ENCODE data around the gene GTSE1.

GRCh38 chr22:46335201-46336118, 38.8 kb downstream of the GTSE1 start, which contains the start of gene TRMU:
- TF ChIP-seq, protein P1, sequence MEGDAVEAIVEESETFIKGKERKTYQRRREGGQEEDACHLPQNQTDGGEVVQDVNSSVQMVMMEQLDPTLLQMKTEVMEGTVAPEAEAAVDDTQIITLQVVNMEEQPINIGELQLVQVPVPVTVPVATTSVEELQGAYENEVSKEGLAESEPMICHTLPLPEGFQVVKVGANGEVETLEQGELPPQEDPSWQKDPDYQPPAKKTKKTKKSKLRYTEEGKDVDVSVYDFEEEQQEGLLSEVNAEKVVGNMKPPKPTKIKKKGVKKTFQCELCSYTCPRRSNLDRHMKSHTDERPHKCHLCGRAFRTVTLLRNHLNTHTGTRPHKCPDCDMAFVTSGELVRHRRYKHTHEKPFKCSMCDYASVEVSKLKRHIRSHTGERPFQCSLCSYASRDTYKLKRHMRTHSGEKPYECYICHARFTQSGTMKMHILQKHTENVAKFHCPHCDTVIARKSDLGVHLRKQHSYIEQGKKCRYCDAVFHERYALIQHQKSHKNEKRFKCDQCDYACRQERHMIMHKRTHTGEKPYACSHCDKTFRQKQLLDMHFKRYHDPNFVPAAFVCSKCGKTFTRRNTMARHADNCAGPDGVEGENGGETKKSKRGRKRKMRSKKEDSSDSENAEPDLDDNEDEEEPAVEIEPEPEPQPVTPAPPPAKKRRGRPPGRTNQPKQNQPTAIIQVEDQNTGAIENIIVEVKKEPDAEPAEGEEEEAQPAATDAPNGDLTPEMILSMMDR (conservative IDR thresholded peaks at IDR 0.05) = no peak
- no peak for TF ChIP-seq EZH2 (IDR thresholded peaks at IDR 0.05; ENCODE audit: low read depth)
